ENCODE results near the gene NR6A1.
"Not testable (repeated sequence)": the region's sequence is repeated elsewhere in the genome, so short reads cannot be mapped to it uniquely, and the experiment has no call there.

The NR6A1 gene

GRCh38 chr9:124735121-124735520 lies 36.0 kb downstream of the NR6A1 start:
- Histone ChIP-seq H3K9ac (ENCODE audit: low read length) (no peak overlapping the region), H3K36me3 (ENCODE audit: control insufficient read depth, insufficient read depth, low read length) (peaks cover 10% of the 10 kb centered on the region), H3K9me3 (ENCODE audit: control insufficient read depth, insufficient read depth, low read depth, low read length) (no peaks in the 10 kb centered on the region), H3K4me3 (ENCODE audit: low read depth, low read length) (no peak overlapping the region), H3K27ac (ENCODE audit: low read depth, low read length) (no peak overlapping the region), H3K4me1 (ENCODE audit: control insufficient read depth, insufficient read depth, low read length) (peaks cover 15% of the 10 kb centered on the region), H3K27me3 (ENCODE audit: control insufficient read depth, insufficient read depth, low read length) (no peaks in the 10 kb centered on the region)

- H3K27me3 ChIP-seq (ENCODE audit: control insufficient read depth, insufficient read depth, low read length); H3K9me3 ChIP-seq (ENCODE audit: control insufficient read depth, insufficient read depth, low read depth, low read length); H3K9ac ChIP-seq (ENCODE audit: low read length); H3K4me3 ChIP-seq (ENCODE audit: low read depth, low read length): not testable (repeated sequence)
- Histone ChIP-seq H3K4me1 (ENCODE audit: control insufficient read depth, insufficient read depth, low read length) (peaks cover 15% of the 10 kb centered on the region), H3K27ac (ENCODE audit: low read depth, low read length) (peak overlapping the region; percentile 41; the same call in 1 of the 2 replicates), H3K36me3 (ENCODE audit: control insufficient read depth, insufficient read depth, low read length) (peaks cover 10% of the 10 kb centered on the region)
These were observed 36.4 kb downstream of the NR6A1 start for GRCh38 chr9:124734741-124735083.

DNA sequence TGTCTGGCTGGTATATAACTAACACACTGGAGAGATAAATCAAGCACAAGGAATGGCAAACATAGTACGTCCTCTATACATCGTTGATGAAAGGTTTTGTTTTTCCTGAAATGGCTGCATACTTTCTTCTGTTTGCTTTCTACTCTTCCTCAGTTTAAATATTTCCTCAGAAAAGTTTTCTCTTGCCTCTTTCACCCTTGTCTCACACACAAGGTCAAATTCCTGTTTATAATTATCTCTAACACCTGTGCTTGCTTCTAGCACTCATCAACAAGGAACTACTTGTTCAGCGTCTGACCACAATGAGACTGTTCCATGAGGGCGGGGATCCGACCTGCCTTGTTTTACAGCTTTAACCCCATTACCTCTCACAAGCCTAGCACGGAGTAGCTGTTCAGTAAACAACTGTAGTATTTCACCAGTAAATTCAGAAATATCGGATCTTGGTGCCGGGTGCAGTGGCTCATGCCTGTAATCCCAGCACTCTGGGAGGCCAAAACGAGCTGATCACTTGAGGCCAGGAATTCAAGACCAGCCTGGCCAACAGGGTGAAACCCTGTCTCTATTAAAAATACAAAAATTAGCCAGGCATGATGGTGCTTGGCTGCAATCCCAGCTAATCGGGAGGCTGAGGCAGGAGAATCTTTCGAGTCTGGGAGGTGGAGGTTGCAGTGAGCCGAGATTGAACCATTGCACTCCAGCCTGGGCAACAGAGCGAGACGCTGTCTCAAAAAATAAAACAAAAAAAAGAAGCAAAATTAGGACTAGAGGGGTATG lies 37.0 kb downstream of the NR6A1 start:
- no peaks in the 10 kb centered on the region for H3K27me3 ChIP-seq (ENCODE audit: control insufficient read depth, insufficient read depth, low read length)
- no peaks in the 10 kb centered on the region for H3K9me3 ChIP-seq (ENCODE audit: control insufficient read depth, insufficient read depth, low read depth, low read length)
- H3K27ac ChIP-seq (ENCODE audit: low read depth, low read length) = peak overlapping the region; percentile 41; the same call in 1 of the 2 replicates
- peaks cover 15% of the 10 kb centered on the region for H3K4me1 ChIP-seq (ENCODE audit: control insufficient read depth, insufficient read depth, low read length)
- H3K9ac ChIP-seq (ENCODE audit: low read length) = no peak overlapping the region
- peaks cover 10% of the 10 kb centered on the region for H3K36me3 ChIP-seq (ENCODE audit: control insufficient read depth, insufficient read depth, low read length)
- no peak overlapping the region for H3K4me3 ChIP-seq (ENCODE audit: low read depth, low read length)

DNA sequence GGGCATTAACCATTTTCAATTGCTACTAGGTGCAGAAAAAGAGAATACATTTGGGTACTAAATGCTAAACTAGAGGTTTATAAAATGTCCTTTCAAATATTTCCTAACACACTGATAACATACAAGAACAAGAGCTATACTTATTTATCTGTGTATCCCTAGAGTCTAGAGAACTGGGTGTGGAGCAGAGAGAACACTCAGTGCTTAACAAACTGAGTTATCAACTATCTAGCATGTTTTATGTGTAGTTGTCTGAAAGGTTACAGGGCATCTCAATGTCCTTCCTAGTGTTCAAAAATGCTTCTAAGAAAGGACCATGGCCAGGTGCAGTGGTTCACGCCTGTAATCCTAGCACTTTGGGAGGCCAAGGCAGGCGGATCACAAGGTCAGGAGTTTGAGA lies 40.3 kb downstream of the NR6A1 start:
- Histone ChIP-seq H3K36me3 (ENCODE audit: control insufficient read depth, insufficient read depth, low read length) (peaks cover 10% of the 10 kb centered on the region), H3K4me3 (ENCODE audit: low read depth, low read length) (no peak overlapping the region), H3K9me3 (ENCODE audit: control insufficient read depth, insufficient read depth, low read depth, low read length) (no peaks in the 10 kb centered on the region), H3K27me3 (ENCODE audit: control insufficient read depth, insufficient read depth, low read length) (no peaks in the 10 kb centered on the region), H3K27ac (ENCODE audit: low read depth, low read length) (no peak overlapping the region), H3K9ac (ENCODE audit: low read length) (no peak overlapping the region), H3K4me1 (ENCODE audit: control insufficient read depth, insufficient read depth, low read length) (peaks cover 15% of the 10 kb centered on the region)

GRCh38 chr9:124726886-124727285 lies 44.2 kb downstream of the NR6A1 start:
- Histone ChIP-seq H3K27ac (ENCODE audit: low read depth, low read length) (no peak overlapping the region), H3K4me1 (ENCODE audit: control insufficient read depth, insufficient read depth, low read length) (no peaks in the 10 kb centered on the region), H3K9ac (ENCODE audit: low read length) (no peak overlapping the region), H3K27me3 (ENCODE audit: control insufficient read depth, insufficient read depth, low read length) (no peaks in the 10 kb centered on the region), H3K36me3 (ENCODE audit: control insufficient read depth, insufficient read depth, low read length) (peaks cover 4% of the 10 kb centered on the region; the same call in 1 of the 2 replicates), H3K9me3 (ENCODE audit: control insufficient read depth, insufficient read depth, low read depth, low read length) (no peaks in the 10 kb centered on the region), H3K4me3 (ENCODE audit: low read depth, low read length) (no peak overlapping the region)

GRCh38 chr9:124725068-124725452 lies 46.1 kb downstream of the NR6A1 start:
- no peak overlapping the region for H3K27ac ChIP-seq (ENCODE audit: low read depth, low read length)
- no peak overlapping the region for H3K4me3 ChIP-seq (ENCODE audit: low read depth, low read length)
- no peaks in the 10 kb centered on the region for H3K27me3 ChIP-seq (ENCODE audit: control insufficient read depth, insufficient read depth, low read length)
- peaks cover 8% of the 10 kb centered on the region for H3K4me1 ChIP-seq (ENCODE audit: control insufficient read depth, insufficient read depth, low read length)
- H3K9me3 ChIP-seq (ENCODE audit: control insufficient read depth, insufficient read depth, low read depth, low read length) = no peaks in the 10 kb centered on the region
- no peaks in the 10 kb centered on the region; the same call in 1 of the 2 replicates for H3K36me3 ChIP-seq (ENCODE audit: control insufficient read depth, insufficient read depth, low read length)
- H3K9ac ChIP-seq (ENCODE audit: low read length) = no peak overlapping the region

- no peak overlapping the region for H3K4me3 ChIP-seq (ENCODE audit: low read depth, low read length)
- no peak overlapping the region for H3K27ac ChIP-seq (ENCODE audit: low read depth, low read length)
- H3K36me3 ChIP-seq (ENCODE audit: control insufficient read depth, insufficient read depth, low read length) = no peaks in the 10 kb centered on the region; the same call in 1 of the 2 replicates
- peaks cover 8% of the 10 kb centered on the region for H3K4me1 ChIP-seq (ENCODE audit: control insufficient read depth, insufficient read depth, low read length)
- no peak overlapping the region for H3K9ac ChIP-seq (ENCODE audit: low read length)
- H3K27me3 ChIP-seq (ENCODE audit: control insufficient read depth, insufficient read depth, low read length) = no peaks in the 10 kb centered on the region
- H3K9me3 ChIP-seq (ENCODE audit: control insufficient read depth, insufficient read depth, low read depth, low read length) = no peaks in the 10 kb centered on the region
These were observed 46.6 kb downstream of the NR6A1 start for GRCh38 chr9:124724415-124725067.

DNA sequence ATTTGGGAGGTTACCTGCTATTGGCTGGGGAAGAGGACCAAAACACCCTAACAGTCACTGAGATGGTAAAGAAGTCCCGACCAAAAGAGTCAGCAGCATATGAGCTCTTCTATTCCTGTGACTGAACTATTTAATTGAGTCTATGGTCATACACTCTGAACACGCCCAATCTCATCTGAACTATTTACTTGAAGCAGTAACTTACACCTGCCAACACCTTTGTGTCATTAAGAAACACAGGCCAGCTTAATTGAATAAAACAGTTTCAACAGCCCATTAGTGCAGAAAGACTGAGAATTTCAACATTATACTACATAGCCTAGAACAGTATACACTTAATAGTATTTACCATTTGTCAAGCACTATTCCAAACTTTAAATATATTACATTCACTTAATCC lies 47.8 kb downstream of the NR6A1 start:
- Histone ChIP-seq H3K4me3 (ENCODE audit: low read depth, low read length) (no peak overlapping the region), H3K27ac (ENCODE audit: low read depth, low read length) (no peak overlapping the region), H3K9ac (ENCODE audit: low read length) (no peak overlapping the region), H3K9me3 (ENCODE audit: control insufficient read depth, insufficient read depth, low read depth, low read length) (no peaks in the 10 kb centered on the region), H3K36me3 (ENCODE audit: control insufficient read depth, insufficient read depth, low read length) (no peaks in the 10 kb centered on the region; the same call in 1 of the 2 replicates), H3K27me3 (ENCODE audit: control insufficient read depth, insufficient read depth, low read length) (no peaks in the 10 kb centered on the region), H3K4me1 (ENCODE audit: control insufficient read depth, insufficient read depth, low read length) (peaks cover 8% of the 10 kb centered on the region)

DNA sequence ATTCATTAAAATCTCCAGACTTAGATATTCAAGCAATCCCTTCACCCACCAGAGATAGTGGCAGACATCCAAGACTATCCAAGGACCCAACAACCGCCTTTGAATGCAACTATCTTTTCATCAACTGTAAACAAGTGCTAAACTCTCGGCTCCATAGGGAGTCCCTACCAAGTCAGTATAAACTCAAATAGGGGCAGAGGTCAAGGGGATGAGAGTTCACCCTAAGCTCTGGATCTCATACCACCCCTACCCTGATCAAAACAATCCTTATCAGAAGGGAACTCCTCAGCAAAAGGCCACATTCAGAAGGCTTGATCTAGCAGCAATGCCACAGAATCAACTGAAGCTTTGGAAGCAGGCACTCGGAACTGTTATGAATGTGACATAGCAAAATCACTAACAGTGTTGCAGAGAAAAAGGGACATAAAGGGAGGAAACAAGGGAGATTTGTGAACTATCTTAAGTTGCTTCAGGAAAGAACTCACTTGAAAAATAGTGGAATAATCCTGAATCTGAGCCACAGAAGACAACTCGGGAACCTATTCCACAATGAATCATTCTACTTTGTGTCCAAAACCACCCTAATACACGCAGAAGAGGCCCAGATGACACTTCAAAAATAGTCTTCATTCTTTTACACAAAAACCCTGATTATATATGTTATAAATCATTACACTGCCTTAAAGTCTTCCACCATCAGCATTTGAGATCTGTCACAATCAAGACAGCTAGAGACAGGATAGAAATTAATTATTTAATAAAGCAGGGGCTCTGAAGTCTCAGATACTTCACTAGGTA lies 49.8 kb downstream of the NR6A1 start:
- H3K9me3 ChIP-seq (ENCODE audit: control insufficient read depth, insufficient read depth, low read depth, low read length) = no peaks in the 10 kb centered on the region
- no peaks in the 10 kb centered on the region for H3K27me3 ChIP-seq (ENCODE audit: control insufficient read depth, insufficient read depth, low read length)
- peaks cover 5% of the 10 kb centered on the region for H3K36me3 ChIP-seq (ENCODE audit: control insufficient read depth, insufficient read depth, low read length)
- H3K27ac ChIP-seq (ENCODE audit: low read depth, low read length) = 0 out of 2 replicates have a peak overlapping the region, but pooled peaks have one; percentile 9
- peaks cover 8% of the 10 kb centered on the region for H3K4me1 ChIP-seq (ENCODE audit: control insufficient read depth, insufficient read depth, low read length)
- H3K9ac ChIP-seq (ENCODE audit: low read length) = no peak overlapping the region
- H3K4me3 ChIP-seq (ENCODE audit: low read depth, low read length) = no peak overlapping the region

DNA sequence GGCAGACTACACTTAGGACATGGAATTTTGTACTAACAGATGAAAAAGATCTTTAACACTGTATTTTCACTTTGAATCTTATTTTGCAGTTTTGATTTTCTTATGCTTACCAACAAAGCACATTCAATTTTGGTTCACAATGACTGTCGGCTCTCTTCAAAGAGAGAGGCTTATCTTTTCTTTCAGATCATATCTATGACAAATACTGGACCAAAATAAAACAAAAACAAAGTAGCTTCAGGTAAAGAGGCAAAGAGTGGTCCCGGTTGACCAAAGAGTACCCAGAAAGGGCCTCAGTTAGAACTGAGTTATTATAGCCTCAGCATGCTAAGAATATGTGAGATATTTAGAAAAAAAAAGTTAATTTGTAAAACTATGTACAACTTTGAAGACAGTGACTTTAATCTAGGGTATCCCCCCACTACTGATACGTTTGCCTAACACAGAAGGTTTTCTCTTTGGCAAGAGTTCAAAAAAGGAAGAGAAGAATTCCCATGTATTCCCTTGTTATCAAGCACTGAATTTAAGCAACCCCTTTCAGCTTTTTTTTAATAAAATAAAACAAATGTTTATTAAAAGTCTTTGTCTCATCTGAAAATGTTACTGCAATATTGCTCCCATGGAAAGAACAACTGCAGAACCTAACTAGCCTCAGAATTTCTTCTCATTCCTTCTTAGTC lies 50.5 kb downstream of the NR6A1 start:
- Histone ChIP-seq H3K9me3 (ENCODE audit: control insufficient read depth, insufficient read depth, low read depth, low read length) (no peaks in the 10 kb centered on the region), H3K4me3 (ENCODE audit: low read depth, low read length) (no peak overlapping the region), H3K36me3 (ENCODE audit: control insufficient read depth, insufficient read depth, low read length) (peaks cover 7% of the 10 kb centered on the region), H3K27ac (ENCODE audit: low read depth, low read length) (no peak overlapping the region), H3K4me1 (ENCODE audit: control insufficient read depth, insufficient read depth, low read length) (peaks cover 8% of the 10 kb centered on the region), H3K27me3 (ENCODE audit: control insufficient read depth, insufficient read depth, low read length) (no peaks in the 10 kb centered on the region), H3K9ac (ENCODE audit: low read length) (no peak overlapping the region)
